NOMO-1 (cell line): ENCODE results near the gene CMTM4.

ENCODE experiments used
- DNase-seq, 2 experiments: peaks; one replicate each; lab custom pipeline; 2025; ENCODE audit not compliant: unreplicated experiment in 2 of 2; lab: John Stamatoyannopoulos, UW

Gene CMTM4

GRCh38 chr16:66696669-66697630 lies at the start of gene CMTM4:
Gene CMTM4 (minus strand): TSS chr16:66696743. CDS start chr16:66696525, 218 bp downstream.
- peak; percentile 52 to 86 for DNase-seq

GRCh38 chr16:66746048-66746447 lies 49.5 kb upstream of the CMTM4 start:
- DNase-seq = peak in 1 of 2 experiments; percentile 40

- no peak for DNase-seq
Observed at GRCh38 chr16:66741950-66742808, 45.6 kb upstream of the CMTM4 start.

- no peak for DNase-seq
Observed at GRCh38 chr16:66741169-66741900, 44.8 kb upstream of the CMTM4 start.

GRCh38 chr16:66740533-66740932 lies 44.0 kb upstream of the CMTM4 start:
- no peak for DNase-seq

GRCh38 chr16:66740010-66740409 lies 43.5 kb upstream of the CMTM4 start:
- peak in 1 of 2 experiments; percentile 11 for DNase-seq

- DNase-seq = no peak
Observed at GRCh38 chr16:66735891-66736290, 39.3 kb upstream of the CMTM4 start.

GRCh38 chr16:66731101-66731500 lies 34.6 kb upstream of the CMTM4 start:
- DNase-seq = no peak

GRCh38 chr16:66728804-66729203 lies 32.3 kb upstream of the CMTM4 start:
- DNase-seq = no peak

- DNase-seq = peak in 1 of 2 experiments; percentile 78
Observed at GRCh38 chr16:66728117-66728787, 31.7 kb upstream of the CMTM4 start.

- DNase-seq = no peak
Observed at GRCh38 chr16:66720766-66721165, 24.2 kb upstream of the CMTM4 start.

GRCh38 chr16:66719246-66719645 lies 22.7 kb upstream of the CMTM4 start:
- no peak for DNase-seq

- DNase-seq = no peak
Observed at GRCh38 chr16:66717776-66718175, 21.2 kb upstream of the CMTM4 start.

GRCh38 chr16:66717112-66717675 lies 20.7 kb upstream of the CMTM4 start:
- peak in 1 of 2 experiments; percentile 38 for DNase-seq

GRCh38 chr16:66714654-66715307 lies 18.2 kb upstream of the CMTM4 start:
- DNase-seq = no peak

- no peak for DNase-seq
Observed at GRCh38 chr16:66714062-66714461, 17.5 kb upstream of the CMTM4 start.

- peak in 1 of 2 experiments; percentile 16 for DNase-seq
Observed at GRCh38 chr16:66713076-66713475, 16.5 kb upstream of the CMTM4 start.

GRCh38 chr16:66712512-66712911 lies 16.0 kb upstream of the CMTM4 start:
- DNase-seq = no peak

GRCh38 chr16:66711581-66711980 lies 15.0 kb upstream of the CMTM4 start:
- no peak for DNase-seq
